Ovary (tissue), 9 donors: Measurements from ENCODE around the gene PSTPIP2. TPM values are rescaled to one million over a fixed set of nuclear protein-coding genes. Genes with fewer than 3 reads are reported as not detected.

Experiments
- DNase-seq, 5 donors: peaks; one replicate each; pipeline ENCODE4 v3.0.0-alpha.2; 2019 to 2020
- H3K27ac ChIP-seq, 2 donors: fragments of 200-600 bp; one replicate each; pipeline versions ENCODE4 v1.5.1 to v1.8.0; 2019 to 2022
- H3K27me3 ChIP-seq: fragments of 200-600 bp; one replicate; pipeline ENCODE4 v1.8.0; 2022
- H3K36me3 ChIP-seq: fragments of 200-600 bp; sonication (generic); one replicate; pipeline ENCODE4 v1.5.1; 2019
- H3K4me1 ChIP-seq: one replicate; pipeline ENCODE4 v1.8.1; 2013; ENCODE audit warnings: mild to moderate bottlenecking, moderate library complexity; ENCODE audit not compliant: insufficient read depth
- H3K4me3 ChIP-seq: fragments of 200-600 bp; sonication (generic); one replicate; pipeline ENCODE4 v1.5.1; 2017
- H3K9me3 ChIP-seq, 2 donors: fragments of 200-600 bp in 1 of 2; sonication (generic) in 1 of 2; one replicate each; pipeline versions ENCODE4 v1.5.1 to v1.8.1; 2013 to 2019; ENCODE audit warnings: mild to moderate bottlenecking in 1 of 2, moderate library complexity in 1 of 2
- CTCF ChIP-seq, 3 donors: fragments of 450-650 bp in 2 of 3; fragments of 200-600 bp in 1 of 3; IDR thresholded peaks; one replicate each; pipeline versions ENCODE4 v1.5.1 to v1.8.0; 2016 to 2022; ENCODE audit warnings: antibody characterized with exemption in 3 of 3, mild to moderate bottlenecking in 1 of 3
- EP300 ChIP-seq: sonication (generic); formaldehyde crosslinking; IDR thresholded peaks from one replicate; pipeline ENCODE4 v1.6.1; 2017; ENCODE audit warnings: antibody characterized with exemption
- POLR2A ChIP-seq: fragments of 450-650 bp; IDR thresholded peaks from one replicate; pipeline ENCODE4 v1.6.1; 2017; ENCODE audit warnings: antibody characterized with exemption, mild to moderate bottlenecking, moderate library complexity
- WGBS, 3 donors: extraction: QIAGEN DNeasy Blood & Tissue Kit in 1 of 3; methylation state at CpG; one replicate each; pipeline versions ENCODE4 v1.1.5 to v1.1.7; 2013 to 2017; 5-methylcytosine and 5-hydroxymethylcytosine counted together
- intact Hi-C, 4 donors: fragments of 100-400 bp; cut with DNase I; formaldehyde crosslinking; loops; one replicate each; pipeline versions ENCODE4 v1.11.0 to v1.15.1; 2022 to 2023
- polyA plus RNA-seq, 2 donors: library from polyadenylated mRNA; stranded (reverse); fragments of 200-250 nt in 1 of 2; fragments of 350-450 nt in 1 of 2; fragmentation: Illumina TruSeq in 1 of 2; extraction: RNeasy Lipid Tissue Mini Kit (QIAGEN cat#74804) in 1 of 2; gene quantifications; one replicate each; pipeline ENCODE4 v1.2.3, GENCODE V29; 2013 to 2014
- total RNA-seq, 7 donors: library from RNA; depleted of rRNA in 2 of 7; stranded (reverse); fragments of >200 nt in 2 of 7; fragmentation: NEBNext Ultra II Directional in 3 of 7; extraction: Animal tissue kit (Norgen Biotek cat#: 25700) in 3 of 7; gene quantifications; one replicate each; pipeline versions ENCODE4 v1.1.0 to v1.2.4, GENCODE V29; 2016 to 2023
- donor health status: DM: no; HTN: no; CAD: no; lungs with moderate emphysema.
- donor health status: DM: no; HTN: no; CAD: no.
- donor health status: Bipolar disorder and iron deficiency.
- donor health status: DM: yes; HTN: yes; CAD: no.
- donor health status: DM: no; HTN: no; CAD: no.
- donor health status: DM: yes; HTN: yes; CAD: no.

The PSTPIP2 gene
- total and polyA plus RNA-seq, 9 donors, result 3.0 to 22.3 (median 5.3) TPM

GRCh38 chr18:46104128-46104911 lies 32.3 kb upstream of the PSTPIP2 start, which contains the start of gene HAUS1:
TSS of gene HAUS1 (plus strand) at chr18:46104385. CDS start at chr18:46104412, 27 bp downstream.
- DNase-seq, result peak; percentile 90 to 95 (median 93)
- Histone ChIP-seq H3K36me3 (no peaks in the 10 kb centered on the region), H3K4me1 (no peaks in the 10 kb centered on the region), H3K27ac (peak within 1 kb of the TSS in 1 of 2 donors; percentile 72), H3K4me3 (peak within 1 kb of the TSS; percentile 70), H3K27me3 (no peaks in the 10 kb centered on the region), H3K9me3 (no peaks in the 10 kb centered on the region)
- TF ChIP-seq POLR2A (peak; percentile 45), CTCF (IDR thresholded peaks at IDR 0.05) (no peak)
- 0% methylated on average over 57 of the region's 57 CpGs for WGBS, 3 donors
- intact Hi-C loops, result no loop called here

- H3K4me3 ChIP-seq, result no peak overlapping the region
- DNase-seq, result no peak
- peaks cover 11% of the 10 kb centered on the region for H3K4me1 ChIP-seq
- no peaks in the 10 kb centered on the region for H3K9me3 ChIP-seq
- no peak overlapping the region for H3K27ac ChIP-seq
- TF ChIP-seq POLR2A, result no peak
- TF ChIP-seq CTCF (IDR thresholded peaks at IDR 0.05), result no peak
- TF ChIP-seq EP300, result no peak
- no peaks in the 10 kb centered on the region for H3K36me3 ChIP-seq
- intact Hi-C loops, result loop anchor here in 1 of 4 donors (10.0 kb wide), 1 partner anchor 135 kb away; the partner anchor contains the start of gene EPG5
- WGBS, 3 donors, result 96 to 97% (median 96%) methylated on average over 8 of the region's 8 CpGs
- no peaks in the 10 kb centered on the region for H3K27me3 ChIP-seq
Measured at GRCh38 chr18:46099463-46099862, 27.4 kb upstream of the PSTPIP2 start.

- H3K27me3 ChIP-seq, result no peaks in the 10 kb centered on the region
- no peaks in the 10 kb centered on the region for H3K36me3 ChIP-seq
- WGBS, 3 donors, result 8 to 11% (median 9%) methylated on average over 16 of the region's 16 CpGs
- TF ChIP-seq EP300, result no peak
- TF ChIP-seq POLR2A, result no peak
- no peak for TF ChIP-seq CTCF (IDR thresholded peaks at IDR 0.05)
- no peaks in the 10 kb centered on the region for H3K9me3 ChIP-seq
- peak overlapping the region in 1 of 2 donors; percentile 71 for H3K27ac ChIP-seq
- H3K4me3 ChIP-seq, result peak overlapping the region; percentile 94
- intact Hi-C loops, result loop anchor here in 1 of 4 donors (10.0 kb wide), 1 partner anchor 134 kb away; the partner anchor contains the start of gene EPG5
- DNase-seq, result no peak
- peaks cover 11% of the 10 kb centered on the region for H3K4me1 ChIP-seq
Measured at GRCh38 chr18:46098616-46098933, 26.5 kb upstream of the PSTPIP2 start.

GRCh38 chr18:46097801-46098615 lies 25.9 kb upstream of the PSTPIP2 start, which contains the start of gene ATP5F1A:
TSS of gene ATP5F1A (minus strand) at chr18:46098296. CDS start at chr18:46098231, 65 bp downstream.
- H3K36me3 ChIP-seq, result no peaks in the 10 kb centered on the region
- DNase-seq, result peak; percentile 80 to 91 (median 86)
- no peaks in the 10 kb centered on the region for H3K27me3 ChIP-seq
- intact Hi-C loops, result loop anchor here in 1 of 4 donors (10.0 kb wide), 1 partner anchor 133 kb away; the partner anchor contains the start of gene EPG5
- no peaks in the 10 kb centered on the region for H3K9me3 ChIP-seq
- 0 to 1% (median 0%) methylated on average over 53 of the region's 53 CpGs for WGBS, 3 donors
- peak within 1 kb of the TSS; percentile 94 for H3K4me3 ChIP-seq
- H3K4me1 ChIP-seq, result peaks cover 11% of the 10 kb centered on the region
- TF ChIP-seq EP300, result no peak
- no peak for TF ChIP-seq CTCF (IDR thresholded peaks at IDR 0.05)
- TF ChIP-seq POLR2A, result peak; percentile 45
- peak within 1 kb of the TSS; percentile 26 to 71 for H3K27ac ChIP-seq
